K562 (cell line): ENCODE results near the gene EGR2. TPM values are rescaled to one million over a fixed set of nuclear protein-coding genes. Genes with fewer than 3 reads are reported as not detected.

Experiments used
- ATAC-seq: fragments of 200-7000 bp; cut with Tn5 transposase; 3 replicates; pipeline ENCODE4 v1.9.1; 2020; ENCODE audit warnings: moderate library complexity
- BruUV-seq: library from RNA; stranded (reverse); fragments of 400-500 nt; replicated peaks from 2 replicates; lab custom pipeline; 2021; lab: Mats Ljungman, UMichigan
- CTCF ChIA-PET: fragments of 300-600 bp; formaldehyde crosslinking; extraction: SDS; loops from one replicate; lab custom pipeline; 2021; ENCODE audit warnings: low intra/inter-chr PET ratio; lab: Yijun Ruan, JAX
- POLR2A ChIA-PET: fragments of 300-600, 350-650 bp; sonication (Branson Sonifier 250); formaldehyde crosslinking; extraction: SDS; loops from one replicate; lab custom pipeline; 2021; ENCODE audit warnings: antibody characterized with exemption, inconsistent platforms; lab: Yijun Ruan, JAX
- DNase-seq, 4 experiments: peaks; one replicate each; pipeline versions ENCODE4 v3.0.0 to v3.0.0-alpha.2; 2011 to 2018; ENCODE audit warnings: low spot score in 3 of 4, mixed read lengths in 3 of 4; ENCODE audit errors: extremely low read depth in 1 of 4
- FAIRE-seq: peaks from 2 replicates; lab custom pipeline; 2011; peaks lifted over from hg19 to GRCh38; lab: Jason Lieb, UNC
- H2AFZ ChIP-seq: 2 replicates; pipeline ENCODE4 v1.6.0; 2011; ENCODE audit warnings: low read depth, low read length, control low read depth, inconsistent platforms
- H3K27ac ChIP-seq: fragments of 200-600 bp; 3 replicates; pipeline ENCODE4 v1.8.0; 2011; ENCODE audit warnings: low read depth, mild to moderate bottlenecking, control low read depth, inconsistent platforms, low read length, moderate library complexity, mixed read lengths; ENCODE audit errors: extremely low read depth
- H3K27me3 ChIP-seq, 2 experiments: fragments of 300-600 bp in 1 of 2; 2 replicates in 1 of 2; 3 replicates in 1 of 2; pipeline versions ENCODE4 v1.6.0 to v1.8.0; 2011; ENCODE audit warnings: inconsistent platforms in 2 of 2, low read length in 2 of 2, mild to moderate bottlenecking in 1 of 2, mixed read lengths in 1 of 2, moderate library complexity in 1 of 2; ENCODE audit not compliant: control insufficient read depth in 2 of 2, insufficient read depth in 2 of 2
- H3K36me3 ChIP-seq: fragments of 300-600 bp; 3 replicates; pipeline ENCODE4 v1.8.0; 2011; ENCODE audit warnings: mild to moderate bottlenecking, low read length, inconsistent platforms; ENCODE audit not compliant: control insufficient read depth, insufficient read depth
- H3K4me1 ChIP-seq, 2 experiments: fragments of 200-600 bp in 1 of 2; replicated peaks in 1 of 2; 2 replicates in 1 of 2; 3 replicates in 1 of 2; pipeline versions ENCODE4 v1.5.1 to v1.8.0; 2011; ENCODE audit warnings: inconsistent platforms in 2 of 2, low read length in 2 of 2, mild to moderate bottlenecking in 1 of 2, mixed read lengths in 1 of 2, moderate library complexity in 1 of 2; ENCODE audit not compliant: control insufficient read depth in 2 of 2, insufficient read depth in 2 of 2
- H3K4me2 ChIP-seq: 2 replicates; pipeline ENCODE4 v1.6.1; 2011; ENCODE audit warnings: low read length, control low read depth, inconsistent platforms, mixed read lengths; ENCODE audit not compliant: insufficient read depth
- H3K4me3 ChIP-seq: fragments of 200-600 bp; sonication (generic), shearing (Covaris generic); 2 replicates; pipeline ENCODE4 v1.5.1; 2016; ENCODE audit warnings: control low read depth, inconsistent platforms
- H3K79me2 ChIP-seq: fragments of 200-600 bp; 3 replicates; pipeline ENCODE4 v1.8.0; 2011; ENCODE audit warnings: low read length, inconsistent platforms; ENCODE audit not compliant: control insufficient read depth, insufficient read depth
- H3K9ac ChIP-seq, 2 experiments: 2 replicates each; pipeline versions ENCODE4 v1.6.0 to v1.6.1; 2011; ENCODE audit warnings: low read depth in 2 of 2, low read length in 2 of 2, control low read depth in 1 of 2, inconsistent platforms in 1 of 2, mild to moderate bottlenecking in 1 of 2, mixed read lengths in 1 of 2; ENCODE audit not compliant: insufficient read depth in 1 of 2
- H3K9me1 ChIP-seq: one replicate; pipeline ENCODE4 v1.6.0; 2011; ENCODE audit warnings: inconsistent platforms, mild to moderate bottlenecking, low read length, moderate library complexity; ENCODE audit not compliant: control insufficient read depth, insufficient read depth
- H3K9me3 ChIP-seq: replicated peaks from 2 replicates; pipeline ENCODE4 v1.5.1; 2011; ENCODE audit warnings: low read depth, low read length, inconsistent platforms; ENCODE audit not compliant: control insufficient read depth, insufficient read depth
- H4K20me1 ChIP-seq: replicated peaks from 2 replicates; pipeline ENCODE4 v1.6.1; 2011; ENCODE audit warnings: low read length, inconsistent platforms, mixed read lengths; ENCODE audit not compliant: control insufficient read depth, insufficient read depth
- ARNT ChIP-seq, 2 experiments: fragments of 450-650 bp; IDR thresholded peaks; 2 replicates each; pipeline ENCODE4 v1.6.1; 2016; ENCODE audit warnings: mild to moderate bottlenecking in 1 of 2
- BRD4 ChIP-seq: fragments of 200-600 bp; sonication (generic); IDR thresholded peaks from 2 replicates; pipeline ENCODE4 v1.6.1; 2017; ENCODE audit warnings: inconsistent platforms
- BRF2 ChIP-seq: IDR thresholded peaks from 3 replicates; pipeline ENCODE4 v1.6.1; 2011; ENCODE audit warnings: borderline replicate concordance, mild to moderate bottlenecking; ENCODE audit not compliant: insufficient read length, insufficient read depth
- CBX1 ChIP-seq: sonication (generic); IDR thresholded peaks from 2 replicates; pipeline ENCODE4 v1.6.1; 2016; ENCODE audit warnings: antibody characterized with exemption, low read depth, mild to moderate bottlenecking
- CEBPZ ChIP-seq: fragments of 150-350 bp; IDR thresholded peaks from 2 replicates; pipeline ENCODE4 v1.6.1; 2014; ENCODE audit warnings: low read depth, mild to moderate bottlenecking, low read length, borderline replicate concordance
- EGR1 ChIP-seq: fragments of 450-650 bp; conservative IDR thresholded peaks from 2 replicates; pipeline ENCODE4 v1.6.1; 2017; ENCODE audit warnings: mild to moderate bottlenecking
- ETV1 ChIP-seq: fragments of 450-650 bp; conservative IDR thresholded peaks from 2 replicates; pipeline ENCODE4 v1.6.1; 2016; ENCODE audit warnings: missing genetic modification characterization, control low read depth, low read depth, missing compliant biosample characterization
- FOSL1 ChIP-seq: fragments of 200-800 bp; sonication (Bioruptor generic); conservative IDR thresholded peaks from 2 replicates; pipeline ENCODE4 v1.6.1; 2016; ENCODE audit warnings: missing genetic modification characterization, missing compliant biosample characterization
- GTF2F1 ChIP-seq: IDR thresholded peaks from 2 replicates; pipeline ENCODE4 v1.6.1; 2011; ENCODE audit warnings: low read depth, low read length, improper control_type of control experiment
- MXD1 ChIP-seq: fragments of 250-450 bp; sonication (Bioruptor Pico); IDR thresholded peaks from 2 replicates; pipeline ENCODE4 v1.8.0; 2021; ENCODE audit warnings: borderline replicate concordance, mild to moderate bottlenecking, moderate library complexity; ENCODE audit not compliant: poor library complexity, severe bottlenecking
- RBFOX2 ChIP-seq: fragments of 200-400 bp; formaldehyde crosslinking; IDR thresholded peaks from 2 replicates; pipeline ENCODE4 v1.6.1; 2017; ENCODE audit warnings: low read depth, mild to moderate bottlenecking, low read length, moderate library complexity
- RBM39 ChIP-seq: fragments of 200-400 bp; formaldehyde crosslinking; optimal IDR thresholded peaks from 2 replicates; pipeline ENCODE3; 2018; ENCODE audit warnings: low read depth, low read length
- SAFB2 ChIP-seq: fragments of 200-400 bp; formaldehyde crosslinking; IDR thresholded peaks from 2 replicates; pipeline ENCODE4 v1.6.1; 2018; ENCODE audit warnings: borderline replicate concordance, low read length, low read depth, moderate library complexity; ENCODE audit not compliant: severe bottlenecking
- ZNF165 ChIP-seq: fragments of 250-450 bp; sonication (Bioruptor Pico); IDR thresholded peaks from 2 replicates; pipeline ENCODE4 v1.4.0; 2020; ENCODE audit warnings: borderline replicate concordance
- ZNF398 ChIP-seq: fragments of 250-450 bp; sonication (Bioruptor Pico); IDR thresholded peaks from 2 replicates; pipeline ENCODE4 v1.8.0; 2021; ENCODE audit warnings: moderate library complexity, mild to moderate bottlenecking, inconsistent platforms
- WGBS: fragments of 100-300 bp; shearing (Covaris generic); methylation state at CpG from one replicate; pipeline ENCODE4 v1.1.6; 2016; ENCODE audit warnings: low coverage, mixed read lengths; ENCODE audit not compliant: insufficient coverage; ENCODE audit errors: missing lambda C conversion rate; 5-methylcytosine and 5-hydroxymethylcytosine counted together
- in situ Hi-C: fragments of 300-500 bp; cut with MboI; formaldehyde crosslinking; loops from 4 replicates; pipeline ENCODE4 v1.15.0; 2018; ENCODE audit warnings: inconsistent platforms, mixed read lengths
- intact Hi-C: fragments of 100-400 bp; cut with micrococcal nuclease; formaldehyde crosslinking; loops from 2 replicates; pipeline ENCODE4 v1.14.2; 2022
- polyA plus RNA-seq, 8 experiments: library from polyadenylated mRNA; depleted of rRNA in 4 of 8; stranded (reverse) in 5 of 8; unstranded in 3 of 8; fragments of >200 nt; fragmentation: Nextera tagmentation in 2 of 8; fragmentation: Illumina TruSeq in 1 of 8; extraction: Ambion mirVana in 2 of 8; extraction: Trizol in 1 of 8; gene quantifications; 2 replicates each; pipeline versions ENCODE4 v1.2.1 to v1.2.3, GENCODE V29; 2011 to 2014; ENCODE audit warnings: inconsistent platforms in 1 of 8, missing spikeins in 1 of 8
- total RNA-seq, 7 experiments: library from RNA; depleted of rRNA in 6 of 7; stranded (reverse); fragments of >200 nt in 6 of 7; fragmentation: Illumina TruSeq in 2 of 7; extraction: Trizol in 2 of 7; gene quantifications; 2 replicates each; pipeline versions ENCODE4 v1.2.1 to v1.2.3, GENCODE V29; 2011 to 2021; ENCODE audit warnings: low replicate concordance in 1 of 7

The EGR2 gene
- total and polyA plus RNA-seq, 9 of the 15 experiments (the other 6 are each of a cell fraction or from before 2014, with no cell fraction given): 0.08 to 0.18 (median 0.12) TPM; not detected in 4

GRCh38 chr10:62814756-62815380 is 1.3 kb downstream of the EGR2 start:
- H3K27ac ChIP-seq: no peak overlapping the region
- no TSS peak for BruUV-seq
- peaks cover 17 to 53% of the 10 kb centered on the region in 2 experiments; a peak in 4 of 5 replicates for H3K27me3 ChIP-seq
- intact Hi-C loops (loop anchor here (5.0 kb wide), 3 partner anchors 203 to 378 kb away; no protein-coding TSS in a partner anchor), in situ Hi-C loops (no loop called here)
- H3K4me3 ChIP-seq: no peak overlapping the region
- POLR2A ChIA-PET: interaction anchor here (0.9 kb wide), 1 partner anchor 14 kb away, joined by 3 read pairs; no protein-coding TSS in a partner anchor
- DNase-seq: no peak
- H3K79me2 ChIP-seq: no peaks in the 10 kb centered on the region
- no peak for ATAC-seq
- no peaks in the 10 kb centered on the region for H3K9me1 ChIP-seq
- H3K36me3 ChIP-seq: no peaks in the 10 kb centered on the region
- WGBS: 22% methylated on average over 35 of the region's 54 CpGs
- H3K4me2 ChIP-seq: no peak overlapping the region
- no peaks in the 10 kb centered on the region for H4K20me1 ChIP-seq
- CTCF ChIA-PET: no interaction called here
- no peak overlapping the region for H2AFZ ChIP-seq
- no peak for FAIRE-seq
- no peak overlapping the region for H3K9ac ChIP-seq
- peaks cover 7 to 50% of the 10 kb centered on the region in 2 experiments; a peak in 3 of 5 replicates for H3K4me1 ChIP-seq
- no peaks in the 10 kb centered on the region for H3K9me3 ChIP-seq
- no peak for TF ChIP-seq GTF2F1
- TF ChIP-seq CEBPZ: no peak
- no peak for TF ChIP-seq BRD4
- TF ChIP-seq RBM39: no peak
- TF ChIP-seq ETV1: no peak
- peak; percentile 21; the same call in 1 of the 2 replicates for TF ChIP-seq RBFOX2
- no peak for TF ChIP-seq MXD1
- no peak for TF ChIP-seq SAFB2
- TF ChIP-seq BRF2: no peak
- TF ChIP-seq FOSL1 (tag): no peak
- no peak for TF ChIP-seq CBX1
- TF ChIP-seq ZNF165: no peak
- TF ChIP-seq ARNT (IDR thresholded peaks at IDR 0.05): no peak
- TF ChIP-seq EGR1: peak; percentile 67
- TF ChIP-seq ZNF398 (CRISPR knock-in tag): no peak
